Endodermal cell (in vitro differentiated cells): ENCODE data around the gene NTN5. TPM values are rescaled to one million over a fixed set of nuclear protein-coding genes. Genes with fewer than 3 reads are reported as not detected.

Source experiments
- DNase-seq: peaks from one replicate; pipeline ENCODE4 v3.0.0-alpha.2; 2017
- H3K27ac ChIP-seq: 2 replicates; pipeline ENCODE4 v1.5.1; 2013; ENCODE audit warnings: mild to moderate bottlenecking, low read depth, low read length, moderate library complexity
- H3K27me3 ChIP-seq: 2 replicates; pipeline ENCODE4 v1.6.1; 2013; ENCODE audit warnings: mild to moderate bottlenecking, low read length, moderate library complexity; ENCODE audit not compliant: insufficient read depth, control insufficient read depth, poor library complexity, severe bottlenecking
- H3K36me3 ChIP-seq: 2 replicates; pipeline ENCODE4 v1.7.0; 2013; ENCODE audit warnings: mild to moderate bottlenecking, low read length, moderate library complexity; ENCODE audit not compliant: control insufficient read depth, insufficient read depth
- H3K4me1 ChIP-seq: one replicate; pipeline ENCODE4 v1.7.0; 2013; ENCODE audit warnings: low read length; ENCODE audit not compliant: control insufficient read depth, insufficient read depth
- H3K4me3 ChIP-seq: 2 replicates; pipeline ENCODE4 v1.5.1; 2013; ENCODE audit warnings: mild to moderate bottlenecking, low read length, moderate library complexity
- H3K9ac ChIP-seq: 2 replicates; pipeline ENCODE4 v1.6.1; 2013; ENCODE audit warnings: mild to moderate bottlenecking, low read length, moderate library complexity; ENCODE audit not compliant: poor library complexity, severe bottlenecking; ENCODE audit errors: extremely low read depth
- H3K9me3 ChIP-seq: 2 replicates; pipeline ENCODE4 v1.6.1; 2013; ENCODE audit warnings: mild to moderate bottlenecking, low read length, moderate library complexity; ENCODE audit not compliant: control insufficient read depth
- H3K27ac Mint-ChIP-seq: 2 replicates; pipeline ENCODE4 v1.8.0; 2020; ENCODE audit warnings: mixed read lengths
- H3K27me3 Mint-ChIP-seq: 2 replicates; pipeline ENCODE4 v1.8.0; 2021; ENCODE audit warnings: mild to moderate bottlenecking, mixed read lengths; ENCODE audit not compliant: insufficient read depth
- H3K36me3 Mint-ChIP-seq: 2 replicates; pipeline ENCODE4 v1.8.0; 2020; ENCODE audit warnings: low read depth, mixed read lengths
- H3K4me1 Mint-ChIP-seq: 2 replicates; pipeline ENCODE4 v1.8.0; 2020; ENCODE audit warnings: mixed read lengths
- H3K4me3 Mint-ChIP-seq: 2 replicates; pipeline ENCODE4 v1.8.0; 2020; ENCODE audit warnings: mild to moderate bottlenecking, moderate library complexity, mixed read lengths
- H3K9me3 Mint-ChIP-seq: 2 replicates; pipeline ENCODE4 v1.8.0; 2020; ENCODE audit warnings: mild to moderate bottlenecking, mixed read lengths
- CTCF ChIP-seq: fragments of 200-600 bp; sonication (generic); conservative IDR thresholded peaks from 2 replicates; pipeline ENCODE4 v1.5.0; 2021; ENCODE audit warnings: antibody characterized with exemption, mild to moderate bottlenecking
- WGBS, 2 experiments: methylation state at CpG; one replicate each; pipeline versions ENCODE4 v1.1.5 to v1.1.7; 2013; ENCODE audit warnings: missing lambda C conversion rate in 2 of 2, mixed read lengths in 1 of 2; ENCODE audit not compliant: insufficient coverage in 1 of 2, insufficient read length in 1 of 2; 5-methylcytosine and 5-hydroxymethylcytosine counted together
- total RNA-seq, 2 donors: library from RNA; stranded (reverse); fragmentation: NEBNext Ultra II Directional in 1 of 2; extraction: Animal tissue kit (Norgen Biotek cat#: 25700) in 1 of 2; gene quantifications; 2 replicates in 1 of 2; 3 replicates in 1 of 2; pipeline ENCODE4 v1.2.1, GENCODE V29; 2021

Gene NTN5
- total RNA-seq, 2 donors from 2014 or later = 1.2 to 1.4 TPM

- TF ChIP-seq CTCF = no peak
- no peaks in the 10 kb centered on the region for H3K27me3 ChIP-seq
- peak; percentile 100 for DNase-seq
- H3K4me3 ChIP-seq = peak overlapping the region; percentile 91
- no peaks in the 10 kb centered on the region for H3K4me1 ChIP-seq
- H3K9me3 ChIP-seq = peaks cover 4% of the 10 kb centered on the region
- H3K9ac ChIP-seq = peak overlapping the region; percentile 59
- H3K4me1 Mint-ChIP-seq = peaks cover 21% of the 10 kb centered on the region
- H3K27ac Mint-ChIP-seq = peak overlapping the region; percentile 90
- peak overlapping the region; percentile 55 for H3K27ac ChIP-seq
- H3K27me3 Mint-ChIP-seq = peaks cover 5% of the 10 kb centered on the region
- H3K36me3 Mint-ChIP-seq = peaks cover 8% of the 10 kb centered on the region
- no peaks in the 10 kb centered on the region for H3K36me3 ChIP-seq
- peak overlapping the region; percentile 75 for H3K4me3 Mint-ChIP-seq
- peaks cover 7% of the 10 kb centered on the region for H3K9me3 Mint-ChIP-seq
- WGBS, 2 experiments = 1 to 4% methylated on average over 18 to 67 of the region's 67 CpGs
Observed at GRCh38 chr19:48713864-48714755, 41.3 kb upstream of the NTN5 start.

- Mint-ChIP-seq H3K9me3 (peaks cover 7% of the 10 kb centered on the region), H3K27me3 (peaks cover 7% of the 10 kb centered on the region), H3K4me1 (peaks cover 13% of the 10 kb centered on the region), H3K4me3 (peak overlapping the region; percentile 75), H3K36me3 (peaks cover 8% of the 10 kb centered on the region), H3K27ac (peak overlapping the region; percentile 55)
- H3K27me3 ChIP-seq = no peaks in the 10 kb centered on the region
- peak overlapping the region; percentile 91 for H3K4me3 ChIP-seq
- peak; percentile 88 for DNase-seq
- 4 to 7% methylated on average over 5 to 20 of the region's 25 CpGs for WGBS, 2 experiments
- TF ChIP-seq CTCF = peak; percentile 69
- no peaks in the 10 kb centered on the region for H3K4me1 ChIP-seq
- H3K9ac ChIP-seq = peak overlapping the region; percentile 52
- no peaks in the 10 kb centered on the region for H3K36me3 ChIP-seq
- no peak overlapping the region for H3K27ac ChIP-seq
- H3K9me3 ChIP-seq = peaks cover 4% of the 10 kb centered on the region
Observed at GRCh38 chr19:48713041-48713863, 40.4 kb upstream of the NTN5 start.

- H3K27me3 Mint-ChIP-seq = peaks cover 7% of the 10 kb centered on the region
- Histone ChIP-seq H3K4me3 (no peak overlapping the region), H3K9me3 (peaks cover 4% of the 10 kb centered on the region), H3K9ac (no peak overlapping the region), H3K4me1 (no peaks in the 10 kb centered on the region), H3K36me3 (no peaks in the 10 kb centered on the region), H3K27me3 (no peaks in the 10 kb centered on the region), H3K27ac (no peak overlapping the region)
- 80 to 92% methylated on average over 4 of the region's 4 CpGs for WGBS, 2 experiments
- H3K4me1 Mint-ChIP-seq = peaks cover 10% of the 10 kb centered on the region
- H3K36me3 Mint-ChIP-seq = peaks cover 12% of the 10 kb centered on the region
- TF ChIP-seq CTCF = no peak
- DNase-seq = no peak
- H3K9me3 Mint-ChIP-seq = peaks cover 7% of the 10 kb centered on the region
- H3K4me3 Mint-ChIP-seq = no peak overlapping the region
- H3K27ac Mint-ChIP-seq = no peak overlapping the region
Observed at GRCh38 chr19:48711106-48711662, 38.4 kb upstream of the NTN5 start.
